Frontal cortex (tissue), 4 donors: ENCODE data around the gene KIAA0408. TPM values are rescaled to one million over a fixed set of nuclear protein-coding genes. Genes with fewer than 3 reads are reported as not detected.
"Not testable (repeated sequence)": the region's sequence is repeated elsewhere in the genome, so short reads cannot be mapped to it uniquely, and the experiment has no call there.

Source experiments
- DNase-seq, 2 donors: peaks; one replicate each; pipeline ENCODE4 v3.0.0; 2012; ENCODE audit warnings: low spot score in 2 of 2
- FAIRE-seq: peaks from 2 replicates; lab custom pipeline; 2012; peaks lifted over from hg19 to GRCh38; lab: Jason Lieb, UNC
- total RNA-seq: library from RNA; depleted of rRNA; stranded (reverse); fragments of >200 nt; gene quantifications from one replicate; pipeline ENCODE4 v1.2.3, GENCODE V29; 2014
- donor health status: control.
- donor health status: control.
- donor health status: control.

The KIAA0408 gene
- total RNA-seq, 1 donor from 2014 or later, result 107 TPM

DNA sequence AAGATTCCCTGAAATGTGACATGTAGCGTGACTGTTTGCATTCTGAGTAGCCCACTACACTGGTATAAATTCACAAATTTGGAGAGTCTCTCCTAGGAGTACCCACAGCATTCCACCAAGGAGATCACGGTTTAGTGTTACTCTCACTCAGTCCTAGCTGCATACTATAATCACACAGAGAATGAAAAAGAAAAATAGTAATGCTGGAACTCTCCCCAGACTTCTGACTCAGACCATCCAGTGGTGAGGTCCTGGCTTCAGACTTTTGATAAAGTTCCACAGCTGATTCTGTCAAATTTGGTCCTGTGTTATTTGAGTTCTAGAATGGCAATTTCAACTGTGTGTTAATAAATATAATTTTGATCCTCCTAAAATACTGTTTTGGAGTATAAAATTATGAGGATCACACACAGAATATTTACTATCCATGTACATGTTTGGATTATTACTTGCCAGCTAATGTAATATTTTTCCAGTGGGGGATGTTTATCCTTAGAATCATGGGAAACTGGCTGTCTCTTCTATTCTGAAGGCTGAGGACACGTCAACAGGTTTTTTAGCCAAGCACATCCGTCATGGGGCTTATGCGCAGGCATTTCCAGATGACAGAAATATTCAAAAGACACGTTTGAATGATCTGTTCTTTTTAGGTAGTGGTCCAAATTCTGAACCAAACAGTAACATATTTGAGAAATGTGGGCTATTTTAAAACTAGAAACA, 5.1 kb upstream of the KIAA0408 start:
- DNase-seq (no peak), FAIRE-seq (no peak)

DNA sequence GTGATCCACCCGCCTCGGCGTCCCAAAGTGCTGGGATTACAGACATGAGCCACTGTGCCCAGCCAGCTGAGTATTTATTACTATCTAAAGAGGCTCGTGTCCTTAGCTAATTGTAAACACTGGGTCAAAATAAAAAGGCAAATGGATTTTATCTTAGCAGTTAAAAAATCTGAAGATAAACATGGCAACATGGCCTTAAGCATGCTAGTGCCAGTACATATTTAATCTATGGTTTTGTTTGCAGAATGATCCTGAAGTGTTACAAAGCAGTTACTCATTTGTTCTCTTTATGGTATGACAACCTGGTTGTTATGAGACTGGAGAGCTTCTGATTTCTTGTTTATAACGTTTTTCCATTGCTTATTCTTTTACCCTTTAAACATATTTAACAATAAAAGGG, 3.9 kb upstream of the KIAA0408 start:
- DNase-seq (no peak), FAIRE-seq (no peak)

DNA sequence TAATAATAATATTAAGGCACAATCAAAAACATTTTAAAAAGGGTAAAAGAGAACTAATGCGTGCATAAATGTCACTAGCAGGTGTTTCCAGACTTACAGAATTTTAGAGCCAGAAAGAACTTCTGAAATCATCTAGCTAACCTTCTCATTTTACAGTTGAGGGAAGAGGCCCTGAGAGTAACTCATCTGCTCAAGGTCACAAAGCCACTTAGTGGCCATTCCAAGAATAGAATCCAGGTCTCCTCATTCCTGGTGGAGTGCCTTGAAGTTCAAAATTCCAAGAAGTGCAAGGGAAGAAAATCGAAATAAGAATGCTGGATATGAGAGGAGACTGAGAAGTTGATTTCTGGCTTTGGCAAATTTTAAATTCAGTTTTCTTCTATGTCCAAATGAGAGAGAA, 3.2 kb upstream of the KIAA0408 start:
- FAIRE-seq (no peak), DNase-seq (no peak)

DNA sequence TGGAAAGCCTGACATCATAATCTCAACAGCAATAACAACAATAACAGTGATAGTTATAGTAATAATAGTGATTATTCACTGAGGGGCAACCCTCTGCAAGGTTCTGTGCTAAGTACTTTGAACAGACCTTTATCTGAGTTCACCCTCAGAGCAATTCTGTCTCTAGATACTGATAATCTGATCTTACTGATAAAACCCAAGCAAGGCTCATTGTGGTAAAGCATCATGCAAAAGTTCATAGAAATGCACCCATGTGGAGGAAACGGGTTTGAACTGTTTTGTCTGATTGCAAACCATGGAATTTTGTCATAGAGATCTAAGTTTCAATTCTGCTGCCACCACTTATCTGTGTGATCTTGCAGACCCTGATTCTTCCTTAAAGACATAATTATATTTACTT, 1.3 kb upstream of the KIAA0408 start:
- FAIRE-seq (no peak), DNase-seq (no peak)

DNA sequence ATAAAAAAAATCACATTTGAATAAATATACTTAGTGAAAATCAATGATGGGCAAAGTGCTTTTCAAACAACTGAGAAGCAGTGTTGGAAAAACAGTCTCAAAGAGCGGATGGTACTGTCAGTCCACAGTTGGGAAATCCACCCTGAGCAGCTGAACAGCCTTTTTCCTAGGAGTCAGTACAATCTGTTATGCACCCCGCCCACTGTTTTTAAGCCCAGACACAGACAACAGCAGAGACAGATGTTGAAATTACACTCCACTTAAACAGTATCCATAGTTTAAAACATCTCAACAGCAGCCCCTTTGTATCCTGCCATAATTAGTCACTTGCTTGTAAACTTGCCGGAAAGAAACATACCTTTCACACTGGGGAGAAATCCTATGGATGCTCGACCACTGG, 372 bp downstream of the KIAA0408 start:
- FAIRE-seq, result no peak
- no peak for DNase-seq

DNA sequence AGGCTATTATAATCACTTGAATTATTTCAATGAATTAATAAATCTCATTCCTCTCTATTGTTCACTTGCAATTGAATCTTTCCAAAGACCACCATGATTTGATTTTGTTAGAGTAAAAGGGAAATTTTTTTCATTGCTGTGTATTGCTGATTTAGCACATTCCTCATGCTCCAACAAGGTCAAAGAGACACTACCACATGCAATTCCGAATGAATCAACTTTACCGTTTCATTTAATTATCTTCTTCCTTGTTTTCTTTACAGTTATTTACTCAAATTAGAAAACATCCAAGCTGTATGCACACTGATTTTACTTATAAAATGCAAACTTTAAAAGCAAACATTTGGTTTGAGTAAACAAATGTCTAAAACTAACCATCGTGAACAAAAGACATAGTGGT, 967 bp downstream of the KIAA0408 start:
- FAIRE-seq, result no peak
- no peak for DNase-seq

DNA sequence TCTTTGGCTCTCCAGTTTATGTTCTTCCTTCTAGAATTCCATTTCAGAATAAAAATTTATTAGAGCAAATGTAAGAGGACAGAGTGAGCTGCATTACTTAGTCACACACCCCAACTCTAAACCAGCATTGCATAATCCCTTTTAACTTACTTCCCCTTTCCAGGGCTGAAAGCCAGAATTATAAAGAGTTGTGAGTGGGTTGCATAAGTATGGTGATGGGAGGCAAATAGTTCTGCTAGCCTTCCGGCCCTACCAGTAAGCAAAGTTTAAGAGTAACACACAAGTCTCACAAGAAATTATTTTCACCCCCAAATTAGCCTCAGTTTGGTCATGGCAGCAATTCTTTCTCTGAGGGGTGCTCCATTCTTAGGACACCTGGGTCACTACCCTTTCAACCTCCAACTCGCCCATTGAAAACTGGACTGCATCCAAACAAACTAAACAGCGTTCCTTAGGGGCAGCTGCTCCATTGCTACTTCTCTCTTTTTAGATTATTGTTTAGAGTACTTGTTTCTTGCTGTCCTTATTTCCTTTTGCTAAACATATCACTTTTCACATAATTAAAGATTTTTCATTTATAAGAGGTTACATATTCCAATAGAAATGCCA, 1.6 kb downstream of the KIAA0408 start:
- FAIRE-seq (no peak), DNase-seq (no peak)

DNA sequence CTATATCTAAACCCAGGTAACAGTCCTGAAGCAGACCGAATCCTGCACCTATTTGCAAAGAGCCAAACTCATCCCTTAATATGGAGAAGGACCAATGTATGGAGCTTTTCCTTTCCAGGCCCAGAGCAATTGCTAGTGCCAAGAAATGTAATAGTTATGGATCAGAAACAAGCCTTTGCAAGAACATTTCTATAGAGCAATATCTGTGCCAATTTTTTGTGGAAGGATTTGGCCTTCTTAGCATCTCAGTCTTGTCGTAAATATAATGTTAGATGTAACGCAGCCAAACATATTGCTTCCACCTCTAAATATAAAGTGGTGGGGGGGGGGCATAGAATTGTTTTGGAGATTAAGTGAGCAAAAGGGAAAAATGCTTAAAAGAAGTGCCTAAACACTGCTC, 2.7 kb downstream of the KIAA0408 start:
- DNase-seq, result no peak
- FAIRE-seq, result no peak

DNA sequence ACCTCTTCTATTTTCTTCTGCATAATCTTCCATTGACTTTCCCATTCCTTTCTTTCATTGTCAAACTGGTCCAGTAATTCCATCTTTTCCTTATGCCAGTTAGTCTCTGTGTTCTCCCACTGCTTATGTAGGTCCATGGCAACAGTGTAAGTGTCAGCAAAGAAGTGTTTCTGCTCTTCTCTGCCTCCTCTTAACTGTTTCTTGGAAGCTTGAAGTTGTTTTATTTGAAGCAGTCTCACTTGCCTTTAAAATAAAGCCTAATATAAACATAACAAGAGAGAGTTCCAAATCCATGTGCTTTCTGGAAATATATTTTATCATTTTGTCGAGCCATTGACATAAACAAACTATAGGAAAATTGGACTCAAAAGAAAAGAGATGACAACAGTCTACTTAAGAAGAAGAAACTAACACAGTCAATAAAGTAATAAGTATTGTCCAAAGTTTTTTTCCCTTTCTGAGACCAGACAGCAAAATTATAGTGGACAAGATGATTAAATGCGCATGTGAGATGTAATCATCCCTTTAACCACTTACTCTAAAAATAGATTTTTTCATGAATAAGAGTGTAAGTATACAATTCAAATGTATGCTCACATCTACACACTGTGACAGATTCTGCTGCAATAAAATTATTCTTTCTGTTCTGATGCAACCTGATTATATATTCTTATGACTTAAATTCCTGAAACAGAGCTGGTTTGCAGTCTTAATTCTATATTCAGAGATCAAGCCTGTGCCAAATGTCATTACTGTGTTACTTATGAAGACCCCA, 5.2 kb downstream of the KIAA0408 start:
- DNase-seq, result no peak
- no peak for FAIRE-seq

DNA sequence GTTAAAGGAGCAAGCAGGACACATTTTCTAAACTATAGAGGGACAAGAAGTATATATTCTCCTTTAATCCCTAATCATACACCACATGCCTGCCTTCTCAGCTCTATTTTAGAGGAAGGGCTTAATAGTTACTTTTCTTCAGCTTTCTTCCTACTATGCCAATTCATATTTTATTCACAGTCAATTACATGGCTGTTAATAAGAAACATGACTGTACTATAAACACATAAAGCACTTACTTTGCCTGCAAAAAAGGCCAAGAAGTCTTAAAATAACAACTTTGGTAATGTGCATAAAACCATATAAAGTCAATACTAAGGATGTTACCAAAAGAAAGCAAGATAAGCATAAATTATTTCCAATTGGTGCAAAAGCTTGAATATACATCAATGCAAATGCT, 6.4 kb downstream of the KIAA0408 start:
- FAIRE-seq, result no peak

DNA sequence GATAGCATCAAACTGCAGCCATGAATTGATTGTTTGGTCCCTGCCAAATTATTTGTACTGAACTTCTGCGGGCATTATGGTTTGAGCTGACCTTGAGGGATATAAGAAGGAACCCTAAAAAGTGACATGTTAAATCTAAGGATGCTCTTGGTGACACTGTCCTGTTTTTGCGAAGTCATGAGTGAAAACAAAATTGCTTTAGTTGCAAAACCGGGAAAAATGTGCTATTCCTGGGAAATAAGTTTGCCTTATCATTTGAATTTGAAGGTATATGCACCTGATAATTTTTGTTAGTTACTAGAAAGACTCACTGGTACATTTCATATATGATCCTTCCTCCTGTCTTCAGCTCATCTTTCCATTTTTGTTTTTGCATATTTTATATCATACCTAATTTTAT, 7.8 kb downstream of the KIAA0408 start:
- FAIRE-seq, result no peak

More for the DNA sequence above, 6.4 kb downstream of the KIAA0408 start:
- DNase-seq, result no peak

DNA sequence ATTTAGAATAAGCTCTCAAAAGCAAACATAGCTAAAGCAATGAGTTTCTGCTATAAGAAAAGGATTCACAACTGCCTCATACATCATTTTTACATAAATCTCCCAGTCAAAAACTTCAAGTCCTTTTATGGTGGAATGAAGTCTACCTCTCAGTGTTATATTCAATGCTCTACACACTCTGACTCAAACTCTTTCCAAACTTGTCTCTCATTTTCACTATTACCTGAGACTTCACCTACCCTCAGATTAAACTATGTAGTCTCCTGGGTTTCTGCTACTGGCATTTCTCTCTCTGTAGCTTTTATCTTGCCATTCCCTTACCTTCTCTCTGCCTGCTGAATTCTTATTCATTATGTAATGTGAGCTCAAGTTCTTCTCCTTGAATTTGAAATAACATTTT, 11.4 kb downstream of the KIAA0408 start:
- FAIRE-seq, result no peak

More for the DNA sequence above, 7.8 kb downstream of the KIAA0408 start:
- DNase-seq, result no peak

DNA sequence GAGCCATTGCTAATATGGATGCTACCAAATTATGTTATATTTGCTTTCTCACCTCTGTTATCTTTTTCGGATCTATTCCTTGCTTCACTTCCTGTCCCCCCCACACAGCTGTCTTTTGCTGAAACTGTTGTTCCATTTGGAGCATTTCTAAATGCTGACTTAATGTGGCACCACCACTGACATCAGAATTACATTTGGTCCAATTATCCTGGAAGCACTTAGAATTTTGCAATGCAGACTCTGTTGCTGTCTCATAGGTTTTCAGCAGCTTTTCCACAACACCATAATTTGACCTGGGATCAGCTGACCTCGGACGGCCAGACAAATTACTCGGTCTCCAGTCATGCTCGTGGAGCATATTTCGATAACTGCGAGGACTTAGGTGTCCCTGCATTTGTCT, 12.8 kb downstream of the KIAA0408 start:
- DNase-seq (no peak), FAIRE-seq (no peak)

More for the DNA sequence above, 11.4 kb downstream of the KIAA0408 start:
- no peak for DNase-seq

DNA sequence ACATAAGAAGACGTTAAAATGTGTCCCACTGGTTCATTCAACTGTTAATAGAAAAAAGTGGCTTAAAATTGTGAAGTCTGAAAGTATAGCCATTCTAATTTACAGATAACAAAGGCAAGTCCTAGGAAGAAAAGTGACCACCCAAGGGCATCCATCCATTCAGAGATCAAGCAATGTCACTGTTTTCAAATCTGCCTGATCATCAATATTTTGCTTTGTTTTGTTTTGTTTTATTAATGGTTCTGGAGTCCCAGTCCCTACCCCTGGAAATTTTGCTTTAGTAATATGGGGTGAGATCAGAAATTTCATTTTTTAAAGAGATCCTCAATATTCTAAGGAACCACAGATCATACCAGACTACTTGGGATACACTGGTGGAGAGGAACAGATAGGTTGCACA, 17.3 kb downstream of the KIAA0408 start:
- FAIRE-seq, result no peak
- no peak for DNase-seq

DNA sequence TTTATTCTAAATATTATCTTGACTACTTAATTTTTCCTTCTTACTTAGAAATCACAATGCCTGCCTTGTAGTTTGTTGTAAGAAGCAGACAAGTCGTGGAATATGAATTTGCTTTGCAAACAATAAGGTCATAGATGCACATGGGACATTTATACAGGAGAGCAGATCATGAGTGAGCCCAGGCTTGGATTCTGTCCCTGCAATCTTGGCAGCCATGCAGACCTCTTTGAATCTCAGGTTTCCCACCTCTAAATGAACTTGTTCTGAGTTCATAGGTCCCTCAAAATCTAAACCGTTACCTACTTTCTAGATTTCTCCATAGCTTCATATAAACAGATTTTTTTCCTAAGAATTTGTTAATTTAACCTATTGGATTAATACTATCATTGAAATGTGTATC, 19.5 kb downstream of the KIAA0408 start:
- DNase-seq, result no peak
- FAIRE-seq, result no peak

DNA sequence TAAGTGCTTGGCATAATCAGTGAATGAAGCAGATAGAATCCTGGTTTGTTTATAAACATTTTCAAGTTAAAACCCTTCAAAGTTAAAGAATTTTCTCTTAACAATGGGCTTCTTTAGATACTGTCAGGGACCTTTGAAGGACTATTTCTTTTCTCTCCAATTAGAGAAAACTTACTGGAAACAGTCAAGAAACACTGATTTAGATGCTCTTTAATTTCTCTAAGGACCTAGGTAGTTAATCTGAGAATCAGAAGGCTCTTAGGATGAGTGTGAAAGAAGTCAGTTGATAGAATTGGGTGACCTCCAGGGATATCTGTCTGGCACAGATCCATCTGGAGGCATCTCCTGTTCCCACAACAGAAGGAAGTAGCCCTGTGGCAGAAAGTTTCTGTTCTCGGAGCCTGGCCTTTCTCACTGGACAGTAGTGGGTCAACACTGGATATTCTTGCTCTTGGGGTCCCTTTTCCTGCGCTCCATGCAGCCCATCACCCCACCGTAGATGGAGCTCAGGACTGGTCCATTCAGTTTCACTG, 22.5 kb downstream of the KIAA0408 start:
- FAIRE-seq (no peak), DNase-seq (no peak)

DNA sequence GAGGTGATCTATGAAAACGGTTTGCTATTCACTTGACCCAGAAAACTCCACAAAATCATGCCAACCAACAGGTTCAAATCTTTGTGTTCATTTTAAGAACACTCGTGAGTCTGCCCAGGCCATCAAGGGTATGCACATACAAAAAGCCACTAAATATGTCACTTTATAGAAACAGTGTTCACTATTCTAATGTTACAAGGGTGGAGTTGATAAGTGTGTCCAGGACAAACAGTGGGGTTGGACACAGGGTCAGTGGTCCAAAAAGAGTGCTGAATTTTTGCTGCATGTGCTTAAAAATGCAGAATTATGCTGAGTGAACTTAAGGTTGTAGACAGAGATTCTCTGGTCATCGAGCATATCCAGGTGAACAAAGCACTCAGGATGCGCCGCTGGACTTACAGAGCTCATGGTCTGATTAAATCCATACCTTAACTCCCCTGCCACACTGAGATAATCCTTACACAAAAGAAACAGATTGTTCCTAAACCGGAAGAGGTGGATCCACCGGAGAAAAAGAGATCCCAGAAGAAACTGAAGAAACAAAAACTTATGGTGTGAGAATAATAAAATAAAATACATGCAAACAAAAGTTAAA, 23.5 kb downstream of the KIAA0408 start:
- no peak for FAIRE-seq
- no peak for DNase-seq

DNA sequence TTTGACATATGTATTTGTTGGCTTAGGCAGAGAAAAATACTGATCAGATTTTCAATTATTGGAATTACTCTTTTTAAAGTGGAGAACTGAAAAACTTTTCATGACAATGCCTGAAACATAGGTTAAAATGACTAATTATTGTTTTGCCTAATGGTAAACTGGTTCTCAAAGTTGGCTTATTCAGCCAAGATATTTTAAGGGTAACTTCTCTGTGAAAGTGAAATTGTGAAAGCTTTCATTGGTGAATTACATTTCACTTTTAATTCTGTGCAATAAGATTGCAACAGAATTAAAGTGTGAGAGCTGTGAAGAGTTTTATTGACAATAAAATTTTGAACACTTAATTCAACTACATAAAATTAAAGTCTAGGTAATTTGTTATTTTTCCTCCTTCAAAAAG, 24.5 kb downstream of the KIAA0408 start:
- DNase-seq (no peak), FAIRE-seq (no peak)

DNA sequence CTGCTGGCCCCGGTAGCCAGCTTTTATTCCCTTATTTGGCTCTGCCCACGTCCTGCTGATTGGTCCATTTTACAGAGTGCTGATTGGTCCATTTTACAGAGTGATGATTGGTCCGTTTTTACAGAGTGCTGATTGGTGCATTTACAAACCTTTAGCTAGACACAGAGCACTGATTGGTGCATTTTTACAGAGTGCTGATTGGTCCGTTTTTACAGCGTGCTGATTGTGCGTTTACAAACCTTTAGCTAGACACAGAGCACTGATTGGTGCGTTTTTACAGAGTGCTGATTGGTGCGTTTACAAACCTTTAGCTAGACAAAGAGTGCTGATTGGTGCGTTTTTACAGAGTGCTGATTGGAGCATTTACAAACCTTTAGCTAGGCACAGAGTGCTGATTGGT, 30.6 kb downstream of the KIAA0408 start:
- DNase-seq, FAIRE-seq: not testable (repeated sequence)

DNA sequence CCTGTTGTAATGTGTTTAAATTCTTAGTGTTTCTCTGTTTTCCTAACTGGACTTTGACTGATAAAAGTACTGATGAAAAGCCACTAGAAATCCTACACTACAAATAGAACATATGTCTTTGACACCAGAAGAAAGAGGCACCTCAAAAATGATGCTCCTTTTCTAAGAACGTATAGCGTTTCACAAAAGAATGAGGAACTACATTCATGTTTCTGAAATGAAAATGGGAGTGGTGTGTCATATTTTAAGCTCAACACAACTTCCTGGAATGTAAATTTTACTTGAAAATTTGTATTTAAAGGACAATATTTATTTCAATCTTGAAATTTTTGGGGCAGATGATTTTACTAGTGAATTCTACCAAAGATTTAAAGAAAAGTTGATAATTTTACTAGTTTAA, 35.3 kb downstream of the KIAA0408 start:
- no peak for FAIRE-seq
- no peak for DNase-seq
